ENCODE results near the gene SEC23IP.

The SEC23IP gene

GRCh38 chr10:119940487-119940886 lies 48.0 kb downstream of the SEC23IP start:
- DNase-seq (ENCODE audit: low read depth, low spot score), result no peak

GRCh38 chr10:119942973-119943372 lies 50.4 kb downstream of the SEC23IP start:
- no peak for DNase-seq (ENCODE audit: low read depth, low spot score)

GRCh38 chr10:119945805-119946204 lies 53.3 kb downstream of the SEC23IP start:
- DNase-seq (ENCODE audit: low read depth, low spot score), result no peak

- no peak for DNase-seq (ENCODE audit: low read depth, low spot score)
These were observed 54.8 kb downstream of the SEC23IP start for GRCh38 chr10:119947300-119947699.

GRCh38 chr10:119957451-119957850 lies 64.9 kb downstream of the SEC23IP start:
- DNase-seq (ENCODE audit: low read depth, low spot score), result no peak

GRCh38 chr10:119962837-119963236 lies 70.3 kb downstream of the SEC23IP start:
- no peak for DNase-seq (ENCODE audit: low read depth, low spot score)

GRCh38 chr10:119967066-119967465 lies 74.5 kb downstream of the SEC23IP start:
- DNase-seq (ENCODE audit: low read depth, low spot score), result no peak

- DNase-seq (ENCODE audit: low read depth, low spot score), result no peak
These were observed 77.1 kb downstream of the SEC23IP start for GRCh38 chr10:119969609-119970008.

GRCh38 chr10:119970107-119970506 lies 77.6 kb downstream of the SEC23IP start:
- DNase-seq (ENCODE audit: low read depth, low spot score), result no peak

GRCh38 chr10:119970963-119971362 lies 78.4 kb downstream of the SEC23IP start:
- no peak for DNase-seq (ENCODE audit: low read depth, low spot score)

GRCh38 chr10:119973281-119973680 lies 80.8 kb downstream of the SEC23IP start:
- no peak for DNase-seq (ENCODE audit: low read depth, low spot score)

GRCh38 chr10:119976421-119976820 lies 83.9 kb downstream of the SEC23IP start:
- no peak for DNase-seq (ENCODE audit: low read depth, low spot score)

GRCh38 chr10:119980956-119981750 lies 88.6 kb downstream of the SEC23IP start:
- no peak for DNase-seq (ENCODE audit: low read depth, low spot score)

- DNase-seq (ENCODE audit: low read depth, low spot score), result no peak
These were observed 89.3 kb downstream of the SEC23IP start for GRCh38 chr10:119981826-119982225.

GRCh38 chr10:119988333-119988732 lies 95.8 kb downstream of the SEC23IP start:
- no peak for DNase-seq (ENCODE audit: low read depth, low spot score)

- DNase-seq (ENCODE audit: low read depth, low spot score), result no peak
These were observed 97.4 kb downstream of the SEC23IP start for GRCh38 chr10:119989966-119990365.

GRCh38 chr10:119991066-119991465 lies 98.5 kb downstream of the SEC23IP start:
- no peak for DNase-seq (ENCODE audit: low read depth, low spot score)

- DNase-seq (ENCODE audit: low read depth, low spot score), result no peak
These were observed 99.3 kb downstream of the SEC23IP start for GRCh38 chr10:119991816-119992215.
